Neural crest cell (in vitro differentiated cells): ENCODE measurements around the gene CCDC81. TPM values are rescaled to one million over a fixed set of nuclear protein-coding genes. Genes with fewer than 3 reads are reported as not detected.

ENCODE experiments used
- DNase-seq: peaks from one replicate; pipeline ENCODE4 v3.0.0; 2021; ENCODE audit warnings: low read depth, mixed read lengths, low spot score
- H3K27ac Mint-ChIP-seq: one replicate; pipeline ENCODE4 v1.8.0; 2021; ENCODE audit warnings: mild to moderate bottlenecking, mixed read lengths; ENCODE audit not compliant: unreplicated experiment
- H3K27me3 Mint-ChIP-seq: 2 replicates; pipeline ENCODE4 v1.8.0; 2021; ENCODE audit warnings: low read depth, mild to moderate bottlenecking, mixed read lengths
- H3K36me3 Mint-ChIP-seq: 2 replicates; pipeline ENCODE4 v1.8.0; 2021; ENCODE audit warnings: low read depth, mild to moderate bottlenecking, mixed read lengths
- H3K4me1 Mint-ChIP-seq: 2 replicates; pipeline ENCODE4 v1.8.0; 2021; ENCODE audit warnings: mixed read lengths
- H3K4me3 Mint-ChIP-seq: one replicate; pipeline ENCODE4 v1.8.0; 2021; ENCODE audit warnings: mild to moderate bottlenecking, mixed read lengths
- H3K9me3 Mint-ChIP-seq: 2 replicates; pipeline ENCODE4 v1.8.0; 2021; ENCODE audit warnings: mixed read lengths
- CTCF ChIP-seq: fragments of 200-600 bp; sonication (generic); conservative IDR thresholded peaks from 2 replicates; pipeline ENCODE4 v1.5.0; 2021; ENCODE audit warnings: antibody characterized with exemption, mild to moderate bottlenecking
- long read RNA-seq: library from polyadenylated mRNA; unstranded; transcript quantifications from one replicate; pipeline ENCODE4 v2.0.0, GENCODE V29; 2020
- total RNA-seq: library from RNA; stranded (reverse); gene quantifications from 2 replicates; pipeline ENCODE4 v1.2.1, GENCODE V29; 2021

The CCDC81 gene
- 2.1 and 2.8 TPM in 2 replicates for total RNA-seq
- long read RNA-seq, partial matches to known transcripts, result 1 of 6 reads
- long read RNA-seq, other reads (novel, unspliced or antisense), result 5 of 6 reads

DNA sequence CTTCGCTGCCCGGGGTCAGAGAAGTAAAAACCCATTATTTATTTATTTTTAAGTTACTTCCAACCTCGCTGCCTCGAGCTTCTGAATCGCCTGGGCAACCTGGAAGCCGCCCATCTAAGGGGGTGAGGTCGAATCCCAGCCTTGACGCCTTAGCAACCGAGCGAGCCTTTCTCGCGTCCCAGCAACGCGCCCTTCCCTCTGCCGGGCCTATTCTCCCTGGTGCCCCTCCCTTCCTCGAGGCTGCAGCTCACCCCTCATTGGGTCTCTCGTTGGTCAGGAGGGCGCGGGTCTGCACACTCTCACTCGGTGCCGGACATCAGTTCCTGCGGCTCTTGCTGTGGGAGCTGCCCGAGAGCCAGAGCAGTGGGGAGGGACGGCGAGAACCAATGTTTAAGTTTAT lies at the start of gene CCDC81:
TSS of gene CCDC81 (plus strand) at position 302 of the 400 bp plus-strand sequence. CDS start 277 bp downstream, outside the sequence.
- peaks cover 29% of the 10 kb centered on the region for H3K4me1 Mint-ChIP-seq
- DNase-seq, result peak; percentile 50
- H3K4me3 Mint-ChIP-seq, result peak within 1 kb of the TSS; percentile 73
- TF ChIP-seq CTCF, result no peak
- peaks cover 17% of the 10 kb centered on the region for H3K9me3 Mint-ChIP-seq
- peaks cover 10% of the 10 kb centered on the region for H3K36me3 Mint-ChIP-seq
- no peak within 1 kb of the TSS for H3K27ac Mint-ChIP-seq
- H3K27me3 Mint-ChIP-seq, result no peaks in the 10 kb centered on the region

DNA sequence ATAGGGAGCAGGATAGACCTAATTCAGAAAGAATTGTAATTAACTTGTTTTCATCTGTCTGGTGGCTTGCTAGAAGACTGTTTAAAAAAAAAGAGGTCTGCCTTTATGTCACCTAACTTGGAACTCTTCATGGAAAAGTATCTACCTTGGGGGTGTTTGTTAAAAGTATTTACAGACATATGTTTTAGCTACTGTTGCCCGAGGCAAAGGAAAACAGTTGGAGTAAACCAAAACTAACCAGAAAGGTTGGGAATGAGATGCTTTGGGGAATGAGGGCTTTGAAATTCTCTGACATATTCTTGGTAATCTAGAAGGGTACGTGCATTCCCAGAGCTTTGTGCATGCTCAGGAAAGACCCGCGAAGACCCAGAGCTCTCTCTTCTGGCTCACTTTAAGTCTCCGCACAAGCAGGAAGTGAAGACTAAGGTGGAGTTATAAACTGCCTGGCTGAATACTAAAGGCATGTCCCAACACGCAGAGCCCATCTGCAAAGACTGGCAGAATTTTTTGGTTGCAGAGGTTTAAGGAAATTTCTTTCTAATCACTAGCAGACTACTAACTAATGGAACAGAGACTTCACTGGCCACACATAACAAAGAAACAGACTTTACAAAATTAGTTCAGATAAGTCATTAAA lies 39.4 kb upstream of the CCDC81 start:
- DNase-seq, result no peak
- Mint-ChIP-seq H3K4me3 (no peak overlapping the region), H3K27me3 (no peaks in the 10 kb centered on the region), H3K27ac (no peak overlapping the region), H3K4me1 (no peaks in the 10 kb centered on the region), H3K9me3 (no peaks in the 10 kb centered on the region), H3K36me3 (peaks cover 35% of the 10 kb centered on the region)
- no peak for TF ChIP-seq CTCF

DNA sequence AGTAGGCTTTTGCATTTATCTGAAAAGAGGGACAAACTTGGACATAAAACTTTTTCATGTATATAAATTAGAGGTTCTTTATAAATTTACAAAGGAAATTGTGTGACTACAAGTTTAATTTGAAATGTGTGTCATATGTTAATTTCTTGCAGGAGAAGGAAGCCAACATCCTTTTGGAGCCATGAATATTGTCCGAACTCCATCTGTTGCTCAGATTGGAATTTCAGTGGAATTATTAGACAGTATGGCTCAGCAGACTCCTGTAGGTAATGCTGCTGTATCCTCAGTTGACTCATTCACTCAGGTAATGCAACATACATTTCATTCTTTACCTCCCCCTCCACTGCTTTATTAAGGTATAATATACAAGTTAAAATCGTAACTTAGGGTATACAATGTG lies 37.5 kb upstream of the CCDC81 start:
- Mint-ChIP-seq H3K4me3 (no peak overlapping the region), H3K9me3 (no peaks in the 10 kb centered on the region), H3K4me1 (no peaks in the 10 kb centered on the region), H3K27ac (no peak overlapping the region), H3K36me3 (peaks cover 40% of the 10 kb centered on the region), H3K27me3 (no peaks in the 10 kb centered on the region)
- TF ChIP-seq CTCF, result no peak
- DNase-seq, result no peak

DNA sequence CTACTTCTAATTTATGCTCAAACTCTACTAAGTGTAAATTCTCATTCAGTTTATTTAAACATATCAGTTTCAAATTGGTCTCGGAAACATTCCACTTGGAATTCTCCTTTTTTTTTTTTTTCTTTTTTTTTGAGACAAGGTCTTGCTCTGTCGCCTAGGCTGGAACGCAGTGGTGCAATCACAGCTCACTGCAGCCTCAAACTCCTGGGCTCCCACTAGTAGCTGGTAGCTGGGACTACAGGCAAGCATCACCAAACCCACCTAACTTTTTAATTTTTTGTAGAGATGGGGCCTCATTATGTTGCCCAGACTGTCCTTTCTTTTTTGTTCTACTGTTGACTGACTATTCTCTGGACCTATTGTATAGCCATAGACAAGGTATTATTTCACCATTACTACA lies 33.3 kb upstream of the CCDC81 start:
- no peak for TF ChIP-seq CTCF
- H3K36me3 Mint-ChIP-seq, result peaks cover 25% of the 10 kb centered on the region
- no peaks in the 10 kb centered on the region for H3K4me1 Mint-ChIP-seq
- no peaks in the 10 kb centered on the region for H3K9me3 Mint-ChIP-seq
- DNase-seq, result no peak
- no peaks in the 10 kb centered on the region for H3K27me3 Mint-ChIP-seq
- no peak overlapping the region for H3K4me3 Mint-ChIP-seq
- no peak overlapping the region for H3K27ac Mint-ChIP-seq

DNA sequence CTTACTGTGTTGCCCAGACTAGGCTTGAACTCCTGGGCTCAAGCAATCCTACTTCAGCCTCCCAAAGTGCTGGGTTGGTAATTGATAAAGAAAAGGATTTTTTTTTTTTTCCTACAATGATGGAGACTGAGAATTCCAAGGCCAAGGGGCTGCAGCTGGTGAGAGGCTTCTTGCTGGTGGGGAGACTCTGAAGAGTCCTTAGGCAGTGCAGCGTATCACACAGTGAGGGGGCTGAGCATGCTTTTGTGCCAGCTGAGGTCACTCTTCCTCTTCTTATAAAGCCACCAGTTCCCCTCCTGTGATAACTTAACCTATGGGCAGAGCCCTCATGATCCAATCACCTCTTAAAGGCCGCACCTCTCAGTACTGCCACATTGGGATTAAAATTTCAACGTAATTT lies 28.2 kb upstream of the CCDC81 start:
- Mint-ChIP-seq H3K27me3 (no peaks in the 10 kb centered on the region), H3K27ac (peak overlapping the region; percentile 72), H3K4me3 (no peak overlapping the region), H3K9me3 (no peaks in the 10 kb centered on the region), H3K4me1 (no peaks in the 10 kb centered on the region), H3K36me3 (peaks cover 4% of the 10 kb centered on the region)
- TF ChIP-seq CTCF, result no peak
- no peak for DNase-seq
